Eye (tissue), 1 donor: ENCODE results near the gene SYNGR2.
A peak's percentile ranks its signal among the peaks of the same experiment; 100 is the strongest.
"Not testable (repeated sequence)": the region's sequence is repeated elsewhere in the genome, so short reads cannot be mapped to it uniquely, and the experiment has no call there.

Experiments used
- DNase-seq: peaks from one replicate; pipeline ENCODE4 v3.0.0-alpha.2; 2015

Gene SYNGR2

GRCh38 chr17:78130437-78131101 is 37.8 kb upstream of the SYNGR2 start, which contains the start of gene TMC8:
Gene TMC8, plus strand, starts transcription at chr17:78130771. Its CDS starts 818 bp downstream, at chr17:78131589.
- no peak for DNase-seq

- DNase-seq = no peak
Observed at GRCh38 chr17:78131172-78132083, 37.0 kb upstream of the SYNGR2 start.

- no peak for DNase-seq
Observed at GRCh38 chr17:78132084-78132676, 36.2 kb upstream of the SYNGR2 start.

GRCh38 chr17:78132767-78133178 is 35.6 kb upstream of the SYNGR2 start:
- DNase-seq = no peak

- no peak for DNase-seq
Observed at GRCh38 chr17:78133179-78133951, 35.0 kb upstream of the SYNGR2 start.

- DNase-seq = no peak
Observed at GRCh38 chr17:78133971-78134898, 34.1 kb upstream of the SYNGR2 start.

GRCh38 chr17:78134899-78135385 is 33.4 kb upstream of the SYNGR2 start:
- DNase-seq = no peak

- no peak for DNase-seq
Observed at GRCh38 chr17:78135858-78136500, 32.4 kb upstream of the SYNGR2 start.

- no peak for DNase-seq
Observed at GRCh38 chr17:78137392-78138203, 30.8 kb upstream of the SYNGR2 start.

- no peak for DNase-seq
Observed at GRCh38 chr17:78138204-78139060, 29.9 kb upstream of the SYNGR2 start.

GRCh38 chr17:78139861-78140168 is 28.6 kb upstream of the SYNGR2 start:
- DNase-seq = not testable (repeated sequence)

- peak; percentile 83 for DNase-seq
Observed at GRCh38 chr17:78140169-78141051, 28.0 kb upstream of the SYNGR2 start.

GRCh38 chr17:78141437-78142118 is 26.8 kb upstream of the SYNGR2 start:
- DNase-seq = no peak

- DNase-seq = no peak
Observed at GRCh38 chr17:78142119-78142861, 26.1 kb upstream of the SYNGR2 start.

GRCh38 chr17:78143214-78144146 is 24.9 kb upstream of the SYNGR2 start:
- no peak for DNase-seq
